K562 (cell line): ENCODE measurements around the gene GLT8D2. TPM values are rescaled to one million over a fixed set of nuclear protein-coding genes. Genes with fewer than 3 reads are reported as not detected.
A peak's percentile ranks its signal among the peaks of the same experiment; 100 is the strongest.

ENCODE experiments used
- BCL6 ChIP-seq: fragments of 250-450 bp; sonication (Bioruptor Pico); IDR thresholded peaks from 2 replicates; pipeline ENCODE4 v1.4.0; 2020
- CCNT2 ChIP-seq: IDR thresholded peaks from 2 replicates; pipeline ENCODE4 v1.6.1; 2011; ENCODE audit warnings: borderline replicate concordance, low read depth, mild to moderate bottlenecking, moderate library complexity, mixed read lengths, low read length; ENCODE audit not compliant: insufficient read length; ENCODE audit errors: extremely low read depth
- CHD2 ChIP-seq: IDR thresholded peaks from 2 replicates; pipeline ENCODE4 v1.6.1; 2011; ENCODE audit warnings: low read depth, low read length
- FOXK1 ChIP-seq: sonication (generic); formaldehyde crosslinking; IDR thresholded peaks from 2 replicates; pipeline ENCODE4 v1.8.0; 2022; ENCODE audit warnings: missing genetic modification reagents, mild to moderate bottlenecking, borderline replicate concordance
- GABPB1 ChIP-seq: sonication (generic); formaldehyde crosslinking; IDR thresholded peaks from 2 replicates; pipeline ENCODE4 v1.8.0; 2022; ENCODE audit warnings: mild to moderate bottlenecking, missing genetic modification reagents
- HDGF ChIP-seq: fragments of 450-650 bp; IDR thresholded peaks from 2 replicates; pipeline ENCODE4 v1.6.1; 2016
- LARP7 ChIP-seq: fragments of 450-650 bp; IDR thresholded peaks from 2 replicates; pipeline ENCODE4 v1.6.1; 2016
- MCM2 ChIP-seq: fragments of 450-650 bp; IDR thresholded peaks from 2 replicates; pipeline ENCODE4 v1.6.1; 2017; ENCODE audit warnings: low read depth, mild to moderate bottlenecking
- MCM7 ChIP-seq, 2 experiments: fragments of 450-650 bp; IDR thresholded peaks; 2 replicates each; pipeline ENCODE4 v1.6.1; 2016 to 2018
- NFE2L1 ChIP-seq: fragments of 450-650 bp; IDR thresholded peaks from 2 replicates; pipeline ENCODE4 v1.6.1; 2016; ENCODE audit warnings: missing genetic modification characterization, low read depth, mild to moderate bottlenecking, missing compliant biosample characterization, moderate library complexity, borderline replicate concordance
- PTRF ChIP-seq: fragments of 450-650 bp; IDR thresholded peaks from 2 replicates; pipeline ENCODE4 v1.6.1; 2016; ENCODE audit warnings: mild to moderate bottlenecking, missing genetic modification characterization, missing compliant biosample characterization
- SAFB2 ChIP-seq: fragments of 200-400 bp; formaldehyde crosslinking; IDR thresholded peaks from 2 replicates; pipeline ENCODE4 v1.6.1; 2018; ENCODE audit warnings: borderline replicate concordance, low read length, low read depth, moderate library complexity; ENCODE audit not compliant: severe bottlenecking
- TAF15 ChIP-seq: fragments of 200-400 bp; formaldehyde crosslinking; IDR thresholded peaks from 2 replicates; pipeline ENCODE4 v1.6.1; 2017; ENCODE audit warnings: mild to moderate bottlenecking, low read depth, low read length, moderate library complexity
- ZNF24 ChIP-seq: fragments of 450-650 bp; IDR thresholded peaks from 2 replicates; pipeline ENCODE4 v1.6.1; 2016
- polyA plus RNA-seq, 8 experiments: library from polyadenylated mRNA; depleted of rRNA in 4 of 8; stranded (reverse) in 5 of 8; unstranded in 3 of 8; fragments of >200 nt; fragmentation: Nextera tagmentation in 2 of 8; fragmentation: Illumina TruSeq in 1 of 8; extraction: Ambion mirVana in 2 of 8; extraction: Trizol in 1 of 8; gene quantifications; 2 replicates each; pipeline versions ENCODE4 v1.2.1 to v1.2.3, GENCODE V29; 2011 to 2014; ENCODE audit warnings: inconsistent platforms in 1 of 8, missing spikeins in 1 of 8
- total RNA-seq, 7 experiments: library from RNA; depleted of rRNA in 6 of 7; stranded (reverse); fragments of >200 nt in 6 of 7; fragmentation: Illumina TruSeq in 2 of 7; extraction: Trizol in 2 of 7; gene quantifications; 2 replicates each; pipeline versions ENCODE4 v1.2.1 to v1.2.3, GENCODE V29; 2011 to 2021; ENCODE audit warnings: low replicate concordance in 1 of 7
- TF ChIP-seq, protein P1 (sequence below): fragments of 450-650 bp; formaldehyde crosslinking; IDR thresholded peaks from 2 replicates; pipeline ENCODE4 v1.4.0; 2020; ENCODE audit warnings: mild to moderate bottlenecking
- TF ChIP-seq, protein P2 (sequence below): fragments of 250-450 bp; sonication (Bioruptor Pico); IDR thresholded peaks from 2 replicates; pipeline ENCODE4 v1.8.0; 2021; ENCODE audit warnings: moderate library complexity, mild to moderate bottlenecking, inconsistent platforms
- TF ChIP-seq, protein P3 (sequence below): fragments of 450-650 bp; IDR thresholded peaks from 2 replicates; pipeline ENCODE4 v1.7.0; 2016; ENCODE audit warnings: borderline replicate concordance

GLT8D2 gene
- total and polyA plus RNA-seq, 9 of the 15 experiments (the other 6 are each of a cell fraction or from before 2014, with no cell fraction given): 0.18 to 0.27 (median 0.18) TPM; not detected in 6

DNA sequence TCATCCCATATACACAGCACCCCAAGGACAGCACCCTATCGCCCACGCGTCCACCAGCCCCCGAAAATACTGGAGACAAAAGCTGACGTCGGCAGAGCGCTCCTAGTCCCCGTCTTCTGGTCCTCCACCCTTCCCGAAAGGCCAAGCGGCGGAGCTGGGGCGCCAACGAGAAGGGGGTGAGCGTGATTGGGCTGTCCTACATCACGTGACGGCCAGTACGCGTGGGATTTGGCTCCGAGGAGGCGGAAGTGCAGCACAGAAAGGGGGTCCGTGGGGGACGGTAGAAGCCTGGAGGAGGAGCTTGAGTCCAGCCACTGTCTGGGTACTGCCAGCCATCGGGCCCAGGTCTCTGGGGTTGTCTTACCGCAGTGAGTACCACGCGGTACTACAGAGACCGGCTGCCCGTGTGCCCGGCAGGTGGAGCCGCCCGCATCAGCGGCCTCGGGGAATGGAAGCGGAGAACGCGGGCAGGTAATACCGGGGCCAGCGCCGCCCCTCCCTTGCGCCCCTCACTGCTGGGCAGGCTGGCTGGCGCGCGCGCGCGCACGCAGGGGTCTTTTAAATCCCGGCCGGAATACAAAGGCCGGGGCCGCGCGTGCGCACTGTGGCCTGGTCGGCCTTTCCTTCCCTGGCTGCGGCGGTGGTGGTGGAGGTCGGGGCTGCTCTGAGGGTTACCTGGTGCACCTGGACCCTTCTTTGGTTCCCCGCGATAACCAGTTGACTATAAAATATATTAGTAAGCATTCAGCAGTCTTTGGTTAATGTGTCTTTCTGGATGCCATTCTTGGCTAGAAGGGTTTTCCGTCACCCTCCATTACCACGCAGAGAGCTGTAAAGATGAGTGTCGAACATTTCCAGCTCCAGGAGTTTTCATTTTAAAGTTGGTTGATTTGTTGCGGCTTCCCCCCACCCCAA, 84.1 kb downstream of the GLT8D2 start, which contains the start of gene TDG (continued):
- peak; percentile 10; the same call in 1 of the 2 replicates for TF ChIP-seq ZNF24
- TF ChIP-seq, protein P1, sequence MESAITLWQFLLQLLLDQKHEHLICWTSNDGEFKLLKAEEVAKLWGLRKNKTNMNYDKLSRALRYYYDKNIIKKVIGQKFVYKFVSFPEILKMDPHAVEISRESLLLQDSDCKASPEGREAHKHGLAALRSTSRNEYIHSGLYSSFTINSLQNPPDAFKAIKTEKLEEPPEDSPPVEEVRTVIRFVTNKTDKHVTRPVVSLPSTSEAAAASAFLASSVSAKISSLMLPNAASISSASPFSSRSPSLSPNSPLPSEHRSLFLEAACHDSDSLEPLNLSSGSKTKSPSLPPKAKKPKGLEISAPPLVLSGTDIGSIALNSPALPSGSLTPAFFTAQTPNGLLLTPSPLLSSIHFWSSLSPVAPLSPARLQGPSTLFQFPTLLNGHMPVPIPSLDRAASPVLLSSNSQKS (CRISPR knock-in tag): no peak
- TF ChIP-seq TAF15: no peak
- no peak for TF ChIP-seq HDGF
- no peak for TF ChIP-seq MCM7 (IDR thresholded peaks at IDR 0.05)
- TF ChIP-seq CHD2: peak; percentile 40
- no peak for TF ChIP-seq MCM2
- TF ChIP-seq, protein P2, sequence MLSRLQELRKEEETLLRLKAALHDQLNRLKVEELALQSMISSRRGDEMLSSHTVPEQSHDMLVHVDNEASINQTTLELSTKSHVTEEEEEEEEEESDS (CRISPR knock-in tag): no peak
- TF ChIP-seq NFE2L1 (tag): no peak
- TF ChIP-seq FOXK1 (CRISPR knock-in tag): no peak
- no peak for TF ChIP-seq PTRF (tag)
- no peak for TF ChIP-seq LARP7
- TF ChIP-seq SAFB2: no peak
- TF ChIP-seq BCL6 (CRISPR knock-in tag): no peak
- peak; percentile 98 for TF ChIP-seq GABPB1
- TF ChIP-seq CCNT2: peak; percentile 70
- TF ChIP-seq, protein P3, sequence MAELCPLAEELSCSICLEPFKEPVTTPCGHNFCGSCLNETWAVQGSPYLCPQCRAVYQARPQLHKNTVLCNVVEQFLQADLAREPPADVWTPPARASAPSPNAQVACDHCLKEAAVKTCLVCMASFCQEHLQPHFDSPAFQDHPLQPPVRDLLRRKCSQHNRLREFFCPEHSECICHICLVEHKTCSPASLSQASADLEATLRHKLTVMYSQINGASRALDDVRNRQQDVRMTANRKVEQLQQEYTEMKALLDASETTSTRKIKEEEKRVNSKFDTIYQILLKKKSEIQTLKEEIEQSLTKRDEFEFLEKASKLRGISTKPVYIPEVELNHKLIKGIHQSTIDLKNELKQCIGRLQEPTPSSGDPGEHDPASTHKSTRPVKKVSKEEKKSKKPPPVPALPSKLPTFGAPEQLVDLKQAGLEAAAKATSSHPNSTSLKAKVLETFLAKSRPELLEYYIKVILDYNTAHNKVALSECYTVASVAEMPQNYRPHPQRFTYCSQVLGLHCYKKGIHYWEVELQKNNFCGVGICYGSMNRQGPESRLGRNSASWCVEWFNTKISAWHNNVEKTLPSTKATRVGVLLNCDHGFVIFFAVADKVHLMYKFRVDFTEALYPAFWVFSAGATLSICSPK: no peak
